Parathyroid adenoma (tissue), 2 donors: ENCODE results near the gene SLC24A4.

Experiments
- H2AFZ ChIP-seq: fragments of 300-600 bp; sonication (generic); one replicate; pipeline ENCODE4 v1.7.0; 2017; ENCODE audit warnings: antibody characterized with exemption, mild to moderate bottlenecking
- H3K27ac ChIP-seq: fragments of 300-600 bp; sonication (generic); one replicate; pipeline ENCODE4 v1.7.0; 2017
- H3K27me3 ChIP-seq: fragments of 300-600 bp; sonication (generic); one replicate; pipeline ENCODE4 v1.7.0; 2017; ENCODE audit warnings: low read length; ENCODE audit not compliant: control insufficient read depth, insufficient read depth
- H3K36me3 ChIP-seq: fragments of 300-600 bp; sonication (generic); one replicate; pipeline ENCODE4 v1.7.0; 2017; ENCODE audit warnings: low read length; ENCODE audit not compliant: control insufficient read depth, insufficient read depth
- H3K4me1 ChIP-seq: fragments of 300-600 bp; sonication (generic); one replicate; pipeline ENCODE4 v1.7.0; 2017; ENCODE audit warnings: control low read depth
- H3K4me2 ChIP-seq: fragments of 300-600 bp; sonication (generic); one replicate; pipeline ENCODE4 v1.7.0; 2017; ENCODE audit warnings: low read length
- H3K4me3 ChIP-seq: fragments of 300-600 bp; sonication (generic); one replicate; pipeline ENCODE4 v1.7.0; 2017; ENCODE audit warnings: low read depth, low read length
- H3K79me2 ChIP-seq: fragments of 300-600 bp; sonication (generic); one replicate; pipeline ENCODE4 v1.7.0; 2017; ENCODE audit warnings: control low read depth
- H3K9ac ChIP-seq: fragments of 300-600 bp; sonication (generic); one replicate; pipeline ENCODE4 v1.7.0; 2017; ENCODE audit warnings: mild to moderate bottlenecking
- H3K9me3 ChIP-seq: fragments of 300-600 bp; sonication (generic); one replicate; pipeline ENCODE4 v1.7.0; 2017; ENCODE audit warnings: low read length; ENCODE audit not compliant: control insufficient read depth
- CTCF ChIP-seq: fragments of 300-600 bp; sonication (generic); IDR thresholded peaks from one replicate; pipeline ENCODE4 v1.7.0; 2017; ENCODE audit warnings: antibody characterized with exemption, mild to moderate bottlenecking
- donor health status: primary hyperparathyroidism.

SLC24A4 gene

GRCh38 chr14:92540472-92541048, 217.6 kb downstream of the SLC24A4 start:
- H3K9me3 ChIP-seq, result no peaks in the 10 kb centered on the region
- H3K4me2 ChIP-seq, result no peak overlapping the region
- H3K4me3 ChIP-seq, result no peak overlapping the region
- no peaks in the 10 kb centered on the region for H3K36me3 ChIP-seq
- H3K79me2 ChIP-seq, result peaks cover 2% of the 10 kb centered on the region
- no peaks in the 10 kb centered on the region for H3K4me1 ChIP-seq
- H2AFZ ChIP-seq, result no peak overlapping the region
- H3K27ac ChIP-seq, result peak overlapping the region; percentile 24
- no peak overlapping the region for H3K9ac ChIP-seq
- no peaks in the 10 kb centered on the region for H3K27me3 ChIP-seq
- no peak for TF ChIP-seq CTCF

- H3K27ac ChIP-seq, result no peak overlapping the region
- no peaks in the 10 kb centered on the region for H3K27me3 ChIP-seq
- peaks cover 2% of the 10 kb centered on the region for H3K79me2 ChIP-seq
- no peak overlapping the region for H3K4me3 ChIP-seq
- H3K36me3 ChIP-seq, result no peaks in the 10 kb centered on the region
- no peaks in the 10 kb centered on the region for H3K4me1 ChIP-seq
- H2AFZ ChIP-seq, result no peak overlapping the region
- no peak overlapping the region for H3K9ac ChIP-seq
- no peak overlapping the region for H3K4me2 ChIP-seq
- TF ChIP-seq CTCF, result no peak
- no peaks in the 10 kb centered on the region for H3K9me3 ChIP-seq
These were observed 220.0 kb downstream of the SLC24A4 start for GRCh38 chr14:92542766-92543554.

GRCh38 chr14:92544051-92544720, 221.2 kb downstream of the SLC24A4 start:
- no peaks in the 10 kb centered on the region for H3K4me1 ChIP-seq
- no peak overlapping the region for H3K9ac ChIP-seq
- no peak overlapping the region for H3K4me2 ChIP-seq
- no peak overlapping the region for H2AFZ ChIP-seq
- H3K4me3 ChIP-seq, result no peak overlapping the region
- TF ChIP-seq CTCF, result no peak
- H3K79me2 ChIP-seq, result no peaks in the 10 kb centered on the region
- H3K9me3 ChIP-seq, result no peaks in the 10 kb centered on the region
- H3K36me3 ChIP-seq, result no peaks in the 10 kb centered on the region
- no peaks in the 10 kb centered on the region for H3K27me3 ChIP-seq
- no peak overlapping the region for H3K27ac ChIP-seq

GRCh38 chr14:92546347-92547053, 223.5 kb downstream of the SLC24A4 start:
- Histone ChIP-seq H2AFZ (no peak overlapping the region), H3K4me3 (no peak overlapping the region), H3K36me3 (no peaks in the 10 kb centered on the region), H3K9ac (no peak overlapping the region), H3K9me3 (no peaks in the 10 kb centered on the region), H3K27me3 (no peaks in the 10 kb centered on the region), H3K4me1 (peaks cover 7% of the 10 kb centered on the region), H3K4me2 (no peak overlapping the region), H3K79me2 (peaks cover under 1% of the 10 kb centered on the region), H3K27ac (no peak overlapping the region)
- no peak for TF ChIP-seq CTCF
